ENCODE measurements around the gene NHSL1.

The NHSL1 gene

DNA sequence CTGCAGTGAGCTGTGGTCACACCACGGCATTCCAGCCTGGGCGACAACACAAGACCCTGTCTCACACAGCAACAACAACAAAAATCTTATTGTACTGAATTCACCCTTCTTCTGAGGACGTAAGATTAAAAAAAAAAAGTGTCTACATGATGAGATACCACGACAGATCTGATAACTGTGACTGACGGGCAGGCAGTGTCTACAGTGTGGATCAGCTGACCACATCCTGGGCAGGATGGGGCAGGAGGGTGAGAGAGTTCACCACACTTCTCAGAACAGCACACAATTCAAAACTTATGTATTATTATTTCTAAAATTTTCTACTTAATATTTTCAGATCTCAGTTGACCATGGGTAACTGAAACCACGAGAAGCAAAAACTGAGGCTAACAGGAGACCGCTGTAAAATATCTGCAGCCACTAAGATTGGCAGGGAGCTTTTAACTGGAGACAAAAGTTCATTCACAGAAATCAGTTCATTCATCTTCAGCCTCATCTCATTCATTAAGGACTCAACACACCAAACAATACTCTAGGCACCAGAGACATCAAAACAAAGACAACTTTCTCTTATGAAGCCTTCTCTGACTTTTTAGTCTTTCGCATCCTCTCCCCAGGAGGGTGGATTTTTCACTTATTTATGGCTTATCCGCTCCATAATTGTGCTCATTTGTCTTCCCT is 15.7 kb upstream of the NHSL1 start:
- H3K27ac ChIP-seq (ENCODE audit: low read depth, low read length), result no peak overlapping the region
- H3F3A ChIP-seq (ENCODE audit: control insufficient read depth, insufficient read depth), result no peaks in the 10 kb centered on the region
- 0 out of 2 replicates have a peak, but pooled peaks cover 3% of the 10 kb centered on the region for H3K4me1 ChIP-seq (ENCODE audit: control insufficient read depth, low read length)
- H3K27me3 ChIP-seq (ENCODE audit: control insufficient read depth, low read length), result peaks cover 9% of the 10 kb centered on the region
- TF ChIP-seq EZH2phosphoT487 (IDR thresholded peaks at IDR 0.05; ENCODE audit: borderline replicate concordance, low read length), result no peak
- TF ChIP-seq, protein P1, sequence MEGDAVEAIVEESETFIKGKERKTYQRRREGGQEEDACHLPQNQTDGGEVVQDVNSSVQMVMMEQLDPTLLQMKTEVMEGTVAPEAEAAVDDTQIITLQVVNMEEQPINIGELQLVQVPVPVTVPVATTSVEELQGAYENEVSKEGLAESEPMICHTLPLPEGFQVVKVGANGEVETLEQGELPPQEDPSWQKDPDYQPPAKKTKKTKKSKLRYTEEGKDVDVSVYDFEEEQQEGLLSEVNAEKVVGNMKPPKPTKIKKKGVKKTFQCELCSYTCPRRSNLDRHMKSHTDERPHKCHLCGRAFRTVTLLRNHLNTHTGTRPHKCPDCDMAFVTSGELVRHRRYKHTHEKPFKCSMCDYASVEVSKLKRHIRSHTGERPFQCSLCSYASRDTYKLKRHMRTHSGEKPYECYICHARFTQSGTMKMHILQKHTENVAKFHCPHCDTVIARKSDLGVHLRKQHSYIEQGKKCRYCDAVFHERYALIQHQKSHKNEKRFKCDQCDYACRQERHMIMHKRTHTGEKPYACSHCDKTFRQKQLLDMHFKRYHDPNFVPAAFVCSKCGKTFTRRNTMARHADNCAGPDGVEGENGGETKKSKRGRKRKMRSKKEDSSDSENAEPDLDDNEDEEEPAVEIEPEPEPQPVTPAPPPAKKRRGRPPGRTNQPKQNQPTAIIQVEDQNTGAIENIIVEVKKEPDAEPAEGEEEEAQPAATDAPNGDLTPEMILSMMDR (IDR thresholded peaks at IDR 0.05; ENCODE audit: low read depth, low read length, poor library complexity, severe bottlenecking), result no peak
- H3K79me2 ChIP-seq (ENCODE audit: control insufficient read depth, low read length), result no peaks in the 10 kb centered on the region
- no peaks in the 10 kb centered on the region for H4K20me1 ChIP-seq (ENCODE audit: control insufficient read depth, insufficient read depth, low read depth, low read length)
- no peak overlapping the region for H3K4me2 ChIP-seq (ENCODE audit: low read length)
- H3K9me2 ChIP-seq (replicated peaks; ENCODE audit: control insufficient read depth, low read length), result no peaks in the 10 kb centered on the region
- no peaks in the 10 kb centered on the region for H3K9me3 ChIP-seq (ENCODE audit: control insufficient read depth, insufficient read depth, low read length)
- H3K36me3 ChIP-seq (ENCODE audit: control insufficient read depth, low read length), result no peaks in the 10 kb centered on the region
- no peak overlapping the region for H3K4me3 ChIP-seq (ENCODE audit: low read length)

GRCh38 chr6:138512609-138513008 is 13.3 kb upstream of the NHSL1 start:
- Histone ChIP-seq H3K9me3 (ENCODE audit: control insufficient read depth, insufficient read depth, low read length) (no peaks in the 10 kb centered on the region), H3K27me3 (ENCODE audit: control insufficient read depth, low read length) (peaks cover 7% of the 10 kb centered on the region; the same call in 1 of the 2 replicates), H4K20me1 (ENCODE audit: control insufficient read depth, insufficient read depth, low read depth, low read length) (no peaks in the 10 kb centered on the region), H3K4me2 (ENCODE audit: low read length) (no peak overlapping the region), H3K4me1 (ENCODE audit: control insufficient read depth, low read length) (peaks cover under 1% of the 10 kb centered on the region; the same call in 1 of the 2 replicates), H3F3A (ENCODE audit: control insufficient read depth, insufficient read depth) (no peaks in the 10 kb centered on the region), H3K79me2 (ENCODE audit: control insufficient read depth, low read length) (no peaks in the 10 kb centered on the region), H3K9me2 (replicated peaks; ENCODE audit: control insufficient read depth, low read length) (no peaks in the 10 kb centered on the region), H3K27ac (ENCODE audit: low read depth, low read length) (no peak overlapping the region), H3K4me3 (ENCODE audit: low read length) (no peak overlapping the region), H3K36me3 (ENCODE audit: control insufficient read depth, low read length) (no peaks in the 10 kb centered on the region)
- TF ChIP-seq, protein P1 (IDR thresholded peaks at IDR 0.05; ENCODE audit: low read depth, low read length, poor library complexity, severe bottlenecking), result no peak
- TF ChIP-seq EZH2phosphoT487 (IDR thresholded peaks at IDR 0.05; ENCODE audit: borderline replicate concordance, low read length), result no peak

DNA sequence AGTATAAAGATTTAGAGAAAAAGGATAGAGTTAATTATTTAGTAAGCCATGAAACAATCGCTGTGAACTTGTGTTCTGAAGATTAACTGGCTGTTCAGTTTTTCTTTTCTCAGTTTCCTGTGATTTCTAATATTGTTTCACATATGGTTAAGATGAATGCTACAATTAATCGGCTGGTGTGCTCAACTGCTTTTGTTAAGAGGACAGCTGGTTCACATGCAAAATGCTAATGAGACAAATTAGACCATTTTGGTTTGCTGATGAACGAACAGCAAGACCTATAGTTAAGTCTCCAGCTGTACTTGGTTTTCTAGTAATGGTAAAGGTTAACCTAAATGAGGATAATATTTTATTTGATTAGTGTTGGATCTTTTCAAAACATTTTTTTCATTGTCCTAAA is 10.8 kb upstream of the NHSL1 start:
- peaks cover 7% of the 10 kb centered on the region; the same call in 1 of the 2 replicates for H3K27me3 ChIP-seq (ENCODE audit: control insufficient read depth, low read length)
- H3K36me3 ChIP-seq (ENCODE audit: control insufficient read depth, low read length), result no peaks in the 10 kb centered on the region
- no peak overlapping the region for H3K27ac ChIP-seq (ENCODE audit: low read depth, low read length)
- no peaks in the 10 kb centered on the region for H3K79me2 ChIP-seq (ENCODE audit: control insufficient read depth, low read length)
- TF ChIP-seq, protein P1 (IDR thresholded peaks at IDR 0.05; ENCODE audit: low read depth, low read length, poor library complexity, severe bottlenecking), result no peak
- TF ChIP-seq EZH2phosphoT487 (IDR thresholded peaks at IDR 0.05; ENCODE audit: borderline replicate concordance, low read length), result no peak
- no peaks in the 10 kb centered on the region for H3K9me2 ChIP-seq (replicated peaks; ENCODE audit: control insufficient read depth, low read length)
- no peak overlapping the region for H3K4me3 ChIP-seq (ENCODE audit: low read length)
- H3K9me3 ChIP-seq (ENCODE audit: control insufficient read depth, insufficient read depth, low read length), result no peaks in the 10 kb centered on the region
- H4K20me1 ChIP-seq (ENCODE audit: control insufficient read depth, insufficient read depth, low read depth, low read length), result no peaks in the 10 kb centered on the region
- H3F3A ChIP-seq (ENCODE audit: control insufficient read depth, insufficient read depth), result no peaks in the 10 kb centered on the region
- no peak overlapping the region for H3K4me2 ChIP-seq (ENCODE audit: low read length)
- H3K4me1 ChIP-seq (ENCODE audit: control insufficient read depth, low read length), result no peaks in the 10 kb centered on the region; the same call in 1 of the 2 replicates
